Right ventricle myocardium inferior (tissue), 1 donor: ENCODE results near the gene SEZ6L. TPM values are rescaled to one million over a fixed set of nuclear protein-coding genes. Genes with fewer than 3 reads are reported as not detected.
"Not testable (repeated sequence)": the region's sequence is repeated elsewhere in the genome, so short reads cannot be mapped to it uniquely, and the experiment has no call there.

ENCODE experiments used
- ATAC-seq: fragments of 200-7000 bp; cut with Tn5 transposase; one replicate; pipeline ENCODE4 v1.9.1; 2020; ENCODE audit warnings: mild to moderate bottlenecking, moderate library complexity
- DNase-seq: peaks from one replicate; pipeline ENCODE4 v3.0.0; 2021; ENCODE audit errors: missing footprints
- intact Hi-C: fragments of 100-400 bp; cut with DNase I; formaldehyde crosslinking; loops from one replicate; pipeline ENCODE4 v1.11.0; 2022
- total RNA-seq: library from RNA; stranded (reverse); fragmentation: NEBNext Ultra II Directional; extraction: Animal tissue kit (Norgen Biotek cat#: 25700); gene quantifications from one replicate; pipeline ENCODE4 v1.2.1, GENCODE V29; 2021
- donor health status: DM: no; HTN: yes; CAD: no; lungs with severe emphysema.

Gene SEZ6L
- total RNA-seq, 1 donor from 2014 or later: 0.08 TPM

- DNase-seq (no peak), ATAC-seq (no peak)
- intact Hi-C loops: no loop called here
Measured at GRCh38 chr22:26391623-26392022, 222.4 kb downstream of the SEZ6L start.

DNA sequence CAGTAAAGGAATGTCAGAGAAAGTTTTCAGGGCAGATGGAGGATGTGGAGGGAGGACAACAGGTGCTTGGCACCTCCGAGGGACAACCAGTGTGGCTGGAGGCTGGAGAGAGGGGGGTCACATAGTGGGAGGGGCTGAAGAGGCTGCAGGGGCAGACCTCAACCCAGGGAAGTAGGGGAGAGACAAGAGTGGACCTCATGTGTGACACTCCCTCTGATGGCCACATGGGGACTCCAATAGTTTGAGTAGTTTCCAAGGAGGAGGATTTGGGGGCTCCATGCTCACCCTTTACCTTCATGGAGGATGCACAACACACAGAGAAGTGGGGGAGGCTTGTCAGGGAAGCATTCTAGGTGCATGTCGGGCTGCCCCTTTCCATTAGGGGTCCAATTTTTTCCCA is 224.7 kb downstream of the SEZ6L start:
- ATAC-seq (no peak), DNase-seq (no peak)
- intact Hi-C loops: no loop called here

GRCh38 chr22:26394777-26395176 is 225.5 kb downstream of the SEZ6L start:
- intact Hi-C loops: no loop called here
- ATAC-seq: no peak
- DNase-seq: no peak

DNA sequence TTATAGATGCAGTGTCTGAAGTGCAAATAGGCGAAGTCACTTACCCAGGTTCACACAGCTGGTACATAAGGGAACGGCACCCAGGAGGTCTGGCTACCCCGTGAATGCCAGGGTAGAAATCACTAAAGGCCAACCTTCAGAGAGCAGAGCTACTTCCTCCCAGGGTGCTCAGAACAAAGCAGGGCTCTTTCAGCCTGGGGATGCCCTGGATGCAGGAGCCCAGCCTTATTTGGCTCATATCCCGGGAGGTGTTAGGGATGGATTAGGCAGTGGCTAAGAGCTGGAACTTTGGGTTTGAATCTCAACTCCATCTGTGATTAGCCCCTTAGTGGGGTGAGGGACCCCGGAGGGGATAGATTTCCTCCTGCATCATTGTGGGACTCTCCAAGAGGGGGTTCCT is 226.7 kb downstream of the SEZ6L start:
- ATAC-seq: no peak
- no peak for DNase-seq
- intact Hi-C loops: no loop called here

GRCh38 chr22:26398741-26399153 is 229.5 kb downstream of the SEZ6L start:
- ATAC-seq (no peak), DNase-seq (no peak)
- intact Hi-C loops: loop anchor here (2.0 kb wide), 2 partner anchors 62 to 266 kb away; no protein-coding TSS in a partner anchor

GRCh38 chr22:26399289-26399688 is 230.0 kb downstream of the SEZ6L start:
- DNase-seq (no peak), ATAC-seq (no peak)
- intact Hi-C loops: loop anchor here (2.0 kb wide), 2 partner anchors 62 to 266 kb away; no protein-coding TSS in a partner anchor

DNA sequence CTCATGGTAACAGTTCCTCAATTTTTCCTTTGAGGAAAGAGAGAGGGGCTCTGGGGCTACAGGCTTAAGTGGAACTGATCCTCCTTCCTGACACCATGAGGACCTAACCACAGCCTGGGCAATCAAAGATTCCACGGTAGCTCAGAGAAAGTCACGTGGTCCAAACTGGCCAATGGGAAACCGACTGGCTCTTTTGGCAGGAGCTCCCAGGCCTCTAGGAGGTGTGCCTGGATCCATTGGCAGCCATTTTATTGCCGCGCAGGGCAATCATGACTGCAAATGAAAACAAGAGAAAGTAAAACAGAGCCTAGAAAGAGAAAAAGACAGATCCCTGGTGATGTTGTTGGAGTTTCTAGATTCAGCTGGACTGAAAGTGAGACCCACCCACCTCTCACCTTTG is 232.5 kb downstream of the SEZ6L start:
- no peak for ATAC-seq
- no peak for DNase-seq
- intact Hi-C loops: no loop called here

- intact Hi-C loops: no loop called here
- no peak for DNase-seq
- ATAC-seq: peak; percentile 34
Measured at GRCh38 chr22:26404851-26405421, 235.7 kb downstream of the SEZ6L start.

DNA sequence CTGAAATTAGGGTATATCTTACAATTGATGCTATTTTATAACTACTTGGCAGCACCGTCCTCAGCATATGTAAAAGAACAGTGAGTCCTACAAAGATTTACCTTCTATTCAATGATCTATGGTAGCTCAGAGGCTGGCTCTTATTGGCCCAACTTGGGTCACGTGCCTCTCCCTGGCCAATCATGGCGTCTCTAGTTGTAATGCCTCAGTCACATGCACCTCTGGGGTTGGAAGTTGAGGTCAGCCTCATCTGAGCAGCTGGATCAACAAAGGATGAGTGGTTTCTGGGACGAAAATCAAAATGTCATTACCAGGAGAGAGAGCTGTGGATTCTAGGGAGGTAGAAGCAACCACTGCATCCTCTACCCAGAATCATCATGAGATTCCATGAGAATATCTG is 236.9 kb downstream of the SEZ6L start:
- intact Hi-C loops: no loop called here
- DNase-seq: no peak
- no peak for ATAC-seq

DNA sequence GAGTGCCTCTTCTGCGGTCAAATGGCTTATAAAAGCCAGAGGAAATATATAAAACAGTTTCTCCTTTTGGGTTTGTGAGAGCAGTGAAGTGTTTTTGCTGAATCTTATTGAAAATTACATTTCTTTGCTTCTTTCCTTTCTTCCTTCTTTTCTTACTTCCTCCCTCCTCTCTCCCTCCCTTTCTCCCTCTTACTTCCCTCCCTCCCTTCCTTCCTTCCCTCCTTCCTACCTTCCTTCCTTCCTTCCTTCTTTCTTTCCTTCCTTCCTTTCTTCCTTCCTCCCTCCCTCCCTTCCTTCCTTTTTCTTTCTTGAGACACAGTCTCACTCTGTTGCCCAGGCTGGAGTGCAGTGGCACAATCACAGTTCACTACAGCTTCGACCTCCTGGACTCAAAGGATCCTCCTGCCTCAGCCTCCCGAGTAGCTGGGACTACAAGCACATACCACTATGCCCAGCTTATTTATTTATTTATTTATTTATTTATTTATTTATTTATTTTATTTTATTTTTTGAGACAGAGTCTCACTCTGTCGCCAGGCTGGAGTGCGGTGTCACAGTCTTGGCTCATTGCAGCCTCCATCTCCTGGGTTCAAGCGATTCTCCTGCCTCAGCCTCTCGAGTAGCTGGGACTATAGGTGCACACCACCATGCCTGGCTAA is 239.4 kb downstream of the SEZ6L start:
- DNase-seq, intact Hi-C loops, ATAC-seq: not testable (repeated sequence)

DNA sequence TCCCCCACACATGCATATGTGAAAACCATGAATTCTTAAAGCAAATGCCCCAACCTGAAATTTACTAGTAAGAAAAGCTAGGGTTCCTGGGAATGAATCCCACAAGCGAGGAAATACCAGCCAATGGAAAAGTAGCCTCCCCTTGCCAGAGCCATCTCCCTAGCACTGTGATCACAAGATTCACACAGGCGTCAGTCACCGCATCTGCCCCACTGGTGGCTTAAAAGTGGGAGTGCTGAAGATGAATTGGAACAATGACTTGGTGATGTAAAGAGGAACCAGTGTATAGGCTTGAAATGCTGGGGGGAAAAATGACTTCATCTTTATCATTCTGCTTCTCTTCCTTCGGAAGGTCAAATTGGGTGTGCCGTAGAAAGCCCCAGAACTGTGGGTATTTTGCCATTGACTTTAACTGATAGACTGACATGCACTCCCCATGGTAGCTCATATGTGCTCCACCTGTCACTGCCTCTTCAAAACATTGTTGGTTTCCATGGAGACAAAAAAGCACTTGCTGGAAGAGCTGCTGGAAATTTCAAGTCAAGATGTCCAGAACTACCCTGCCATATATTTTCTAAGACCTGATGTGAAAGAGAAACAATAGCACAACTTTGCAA is 240.6 kb downstream of the SEZ6L start:
- intact Hi-C loops: no loop called here
- ATAC-seq (no peak), DNase-seq (no peak)

GRCh38 chr22:26410386-26410785 is 241.1 kb downstream of the SEZ6L start:
- DNase-seq (no peak), ATAC-seq (no peak)
- intact Hi-C loops: no loop called here

- ATAC-seq (no peak), DNase-seq (no peak)
- intact Hi-C loops: no loop called here
Measured at GRCh38 chr22:26414347-26414746, 245.1 kb downstream of the SEZ6L start.

DNA sequence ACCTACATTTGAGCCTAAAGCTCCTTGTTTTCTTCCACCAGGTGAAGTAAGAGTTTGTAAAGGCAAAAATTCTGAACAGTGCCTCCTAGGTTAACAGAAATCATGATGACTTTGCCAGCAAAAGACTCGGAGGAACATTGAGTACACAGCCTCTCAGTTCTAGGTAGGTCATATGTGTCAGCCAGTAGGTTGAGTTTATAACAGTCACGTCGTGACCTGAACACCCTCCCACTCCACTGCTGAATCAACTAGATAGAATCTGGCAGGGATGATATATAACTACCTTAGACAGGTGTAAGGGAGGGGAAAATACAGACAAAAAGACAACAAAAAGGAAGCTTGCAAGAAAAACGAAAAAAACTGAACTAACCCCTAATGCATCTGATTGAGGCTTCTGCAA is 247.0 kb downstream of the SEZ6L start:
- no peak for ATAC-seq
- intact Hi-C loops: no loop called here
- DNase-seq: no peak

DNA sequence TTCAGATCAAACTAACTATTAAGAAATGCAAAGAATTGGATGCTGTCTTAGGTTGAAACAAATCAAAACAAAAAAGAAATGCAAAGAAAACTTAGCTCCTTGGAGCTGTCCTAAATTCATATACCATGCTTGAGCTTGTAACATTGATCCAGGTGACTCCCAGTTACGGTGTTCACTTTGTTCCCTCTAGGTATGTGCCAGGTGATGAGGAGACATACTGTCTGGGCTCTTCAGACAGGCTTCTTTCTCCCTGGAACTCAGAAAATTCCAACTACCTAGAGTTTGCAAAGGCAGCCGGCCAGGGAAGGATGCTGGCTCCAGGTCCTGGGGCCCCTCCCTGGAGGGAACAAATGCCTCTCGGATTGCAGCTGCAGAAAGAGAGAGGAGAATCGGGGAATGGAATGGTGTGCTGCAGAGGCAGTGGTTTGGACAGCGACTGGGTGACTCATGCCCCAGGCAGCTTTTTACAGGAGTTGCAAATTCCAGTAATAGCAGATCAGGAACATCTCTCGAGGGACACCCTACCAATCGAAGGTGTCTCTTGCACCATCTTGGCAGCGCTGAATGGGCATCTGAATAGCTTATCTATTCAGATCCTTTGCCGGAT is 247.5 kb downstream of the SEZ6L start:
- ATAC-seq (no peak), DNase-seq (no peak)
- intact Hi-C loops: no loop called here

- no peak for ATAC-seq
- intact Hi-C loops: no loop called here
- no peak for DNase-seq
Measured at GRCh38 chr22:26417406-26417805, 248.1 kb downstream of the SEZ6L start.

- no peak for ATAC-seq
- DNase-seq: no peak
- intact Hi-C loops: no loop called here
Measured at GRCh38 chr22:26418620-26419019, 249.4 kb downstream of the SEZ6L start.

DNA sequence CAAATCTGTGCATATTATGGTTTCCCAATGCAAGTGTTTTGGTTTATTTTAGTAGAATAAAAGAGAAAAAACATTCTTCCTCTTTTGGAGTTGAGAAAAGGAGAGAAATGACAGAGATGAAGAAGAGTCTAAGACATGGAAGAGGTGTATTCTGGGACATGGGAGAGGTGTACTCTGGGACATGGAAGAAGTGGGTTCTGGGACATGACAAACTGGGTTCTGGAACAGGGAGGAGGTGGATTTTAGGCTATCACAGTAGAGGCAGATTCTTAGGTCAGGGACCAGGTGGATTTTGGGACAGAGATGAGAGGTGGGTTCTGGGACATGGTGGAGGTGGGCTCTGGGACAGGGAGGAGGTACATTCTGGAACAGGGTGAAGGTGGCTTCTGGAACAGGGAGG is 257.7 kb downstream of the SEZ6L start:
- no peak for ATAC-seq
- intact Hi-C loops: no loop called here
- no peak for DNase-seq

DNA sequence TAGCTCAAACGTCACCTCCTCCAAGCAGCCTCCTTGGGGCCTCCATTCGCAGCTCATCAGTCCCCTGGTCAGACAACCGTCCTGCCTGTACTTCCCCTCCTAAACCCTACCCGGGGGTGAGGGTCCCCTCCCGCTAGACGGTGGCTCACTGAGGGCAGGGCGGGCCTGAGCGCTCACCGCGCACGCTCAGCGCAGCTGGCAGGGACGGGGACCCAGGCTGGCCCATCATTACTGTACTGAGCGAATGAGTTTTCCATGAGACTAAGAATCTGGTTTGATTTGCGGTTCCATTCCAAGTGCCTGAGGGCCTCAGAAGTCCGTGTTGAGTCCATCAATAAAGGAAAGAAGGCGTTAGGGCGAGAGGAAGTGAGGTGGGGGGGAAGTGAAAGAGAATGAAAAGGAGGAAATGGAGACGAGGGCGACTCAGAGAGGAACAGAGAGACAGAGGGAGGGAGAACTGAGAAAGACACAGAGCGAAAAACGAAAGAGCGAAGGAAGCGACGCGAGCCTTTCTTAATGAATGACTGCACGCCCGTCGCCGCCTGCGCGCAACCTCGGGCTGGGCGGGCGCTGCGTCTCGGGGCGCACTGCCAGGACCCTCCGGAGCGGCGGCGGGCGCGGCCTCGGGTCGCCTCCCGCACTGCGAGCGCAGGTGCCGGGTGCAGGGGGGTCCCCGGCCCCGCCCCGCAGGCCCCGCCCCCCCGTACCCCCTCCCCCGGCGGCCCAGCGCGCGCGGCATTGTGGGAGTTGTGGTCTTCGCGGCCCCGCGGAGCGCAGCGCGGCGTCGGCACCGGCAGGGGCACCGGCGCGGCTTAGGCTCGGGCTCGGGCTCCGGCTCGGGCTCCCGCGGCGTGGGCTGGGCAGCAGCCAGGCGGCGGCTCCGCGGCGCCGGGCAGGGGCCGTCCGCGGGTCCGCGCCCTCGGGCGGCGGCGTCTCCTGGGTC is 259.5 kb downstream of the SEZ6L start, which contains the start of gene ASPHD2:
ASPHD2 (plus strand) TSS at position 746 of the 943 bp plus-strand sequence. CDS start 4,356 bp downstream, outside the sequence.
- ATAC-seq: peak; percentile 74
- intact Hi-C loops: no loop called here
- peak; percentile 85 for DNase-seq
